GM03348 (cell line): ENCODE measurements around the gene PTHLH.
A peak's percentile ranks its signal among the peaks of the same experiment; 100 is the strongest.

Experiments
- DNase-seq: peaks from one replicate; pipeline ENCODE4 v3.0.0; 2012; ENCODE audit warnings: low spot score

The PTHLH gene

GRCh38 chr12:27974735-27975221 is 2.2 kb upstream of the PTHLH start:
- DNase-seq, result no peak

- no peak for DNase-seq
These were observed 956 bp upstream of the PTHLH start for GRCh38 chr12:27973487-27973890.

GRCh38 chr12:27971606-27972005 is 927 bp downstream of the PTHLH start:
- no peak for DNase-seq

GRCh38 chr12:27971121-27971489 is 1.4 kb downstream of the PTHLH start:
- DNase-seq, result peak; percentile 6

GRCh38 chr12:27970401-27971120 is 2.0 kb downstream of the PTHLH start:
- DNase-seq, result peak; percentile 69

- peak; percentile 59 for DNase-seq
These were observed 2.7 kb downstream of the PTHLH start for GRCh38 chr12:27969624-27970400.

- peak; percentile 52 for DNase-seq
These were observed 3.4 kb downstream of the PTHLH start for GRCh38 chr12:27968972-27969623.

- DNase-seq, result peak; percentile 35
These were observed 4.9 kb downstream of the PTHLH start for GRCh38 chr12:27967551-27968054.

- DNase-seq, result peak; percentile 84
These were observed 5.7 kb downstream of the PTHLH start for GRCh38 chr12:27966870-27967269.

GRCh38 chr12:27965966-27966365 is 6.6 kb downstream of the PTHLH start:
- no peak for DNase-seq

- DNase-seq, result peak; percentile 46
These were observed 7.1 kb downstream of the PTHLH start for GRCh38 chr12:27965411-27965810.

- DNase-seq, result no peak
These were observed 8.4 kb downstream of the PTHLH start for GRCh38 chr12:27964123-27964522.

- no peak for DNase-seq
These were observed 11.7 kb downstream of the PTHLH start for GRCh38 chr12:27960821-27961220.

GRCh38 chr12:27958675-27959074 is 13.9 kb downstream of the PTHLH start:
- no peak for DNase-seq

- DNase-seq, result no peak
These were observed 15.2 kb downstream of the PTHLH start for GRCh38 chr12:27957366-27957765.

- DNase-seq, result no peak
These were observed 18.7 kb downstream of the PTHLH start for GRCh38 chr12:27953817-27954216.

GRCh38 chr12:27953348-27953747 is 19.2 kb downstream of the PTHLH start:
- DNase-seq, result no peak

- DNase-seq, result no peak
These were observed 20.0 kb downstream of the PTHLH start for GRCh38 chr12:27952510-27952909.

GRCh38 chr12:27951898-27952297 is 20.6 kb downstream of the PTHLH start:
- no peak for DNase-seq

GRCh38 chr12:27946421-27946820 is 26.1 kb downstream of the PTHLH start:
- peak; percentile 28 for DNase-seq

- peak; percentile 78 for DNase-seq
These were observed 31.7 kb downstream of the PTHLH start for GRCh38 chr12:27940756-27941402.

GRCh38 chr12:27940245-27940644 is 32.3 kb downstream of the PTHLH start:
- DNase-seq, result no peak
